Body of pancreas (tissue), 4 donors: Measurements from ENCODE around the gene KIF2C.

Source experiments
- CTCF ChIP-seq, 7 experiments: fragments of 450-650 bp in 4 of 7; fragments of 200-600 bp in 3 of 7; sonication (generic) in 3 of 7; IDR thresholded peaks; one replicate each; pipeline ENCODE4 v1.5.1; 2016 to 2019; ENCODE audit warnings: antibody characterized with exemption in 7 of 7
- POLR2A ChIP-seq, 3 donors: fragments of 450-650 bp; IDR thresholded peaks; one replicate each; pipeline ENCODE4 v1.6.1; 2016; ENCODE audit warnings: antibody characterized with exemption in 3 of 3, mild to moderate bottlenecking in 2 of 3

- TF ChIP-seq CTCF (IDR thresholded peaks at IDR 0.05): no peak
- TF ChIP-seq POLR2A (IDR thresholded peaks at IDR 0.05): no peak
Measured at GRCh38 chr1:44777547-44777946, 37.9 kb downstream of the KIF2C start.
